Bronchial epithelial cell (primary cell): ENCODE results near the gene RAF1. TPM values are rescaled to one million over a fixed set of nuclear protein-coding genes. Genes with fewer than 3 reads are reported as not detected.
"Not testable (repeated sequence)": the region's sequence is repeated elsewhere in the genome, so short reads cannot be mapped to it uniquely, and the experiment has no call there.

ENCODE experiments used
- DNase-seq: peaks from one replicate; pipeline ENCODE4 v3.0.0-alpha.2; 2010; ENCODE audit warnings: low read depth
- FAIRE-seq: peaks from 2 replicates; lab custom pipeline; 2011; peaks lifted over from hg19 to GRCh38; lab: Jason Lieb, UNC
- H3K27me3 ChIP-seq: 2 replicates; pipeline ENCODE4 v1.5.1; 2011; ENCODE audit warnings: low read length; ENCODE audit not compliant: control insufficient read depth, insufficient read depth
- H3K36me3 ChIP-seq: 2 replicates; pipeline ENCODE4 v1.5.1; 2011; ENCODE audit warnings: low read length; ENCODE audit not compliant: control insufficient read depth, insufficient read depth
- H3K4me3 ChIP-seq: 2 replicates; pipeline ENCODE4 v1.5.1; 2011; ENCODE audit warnings: mild to moderate bottlenecking, low read depth, low read length, control low read depth
- total RNA-seq: library from RNA; depleted of rRNA; stranded (reverse); fragments of >200 nt; gene quantifications from 2 replicates; pipeline ENCODE4 v1.2.1, GENCODE V29; 2014
- TF ChIP-seq, protein P1 (sequence below): IDR thresholded peaks from 2 replicates; pipeline ENCODE4 v1.5.1; 2011; ENCODE audit warnings: mild to moderate bottlenecking, moderate library complexity, low read length, control low read depth, inconsistent platforms; ENCODE audit not compliant: insufficient read depth, severe bottlenecking

RAF1 gene
- total RNA-seq, 1 donor from 2014 or later, result 83.5 TPM

DNA sequence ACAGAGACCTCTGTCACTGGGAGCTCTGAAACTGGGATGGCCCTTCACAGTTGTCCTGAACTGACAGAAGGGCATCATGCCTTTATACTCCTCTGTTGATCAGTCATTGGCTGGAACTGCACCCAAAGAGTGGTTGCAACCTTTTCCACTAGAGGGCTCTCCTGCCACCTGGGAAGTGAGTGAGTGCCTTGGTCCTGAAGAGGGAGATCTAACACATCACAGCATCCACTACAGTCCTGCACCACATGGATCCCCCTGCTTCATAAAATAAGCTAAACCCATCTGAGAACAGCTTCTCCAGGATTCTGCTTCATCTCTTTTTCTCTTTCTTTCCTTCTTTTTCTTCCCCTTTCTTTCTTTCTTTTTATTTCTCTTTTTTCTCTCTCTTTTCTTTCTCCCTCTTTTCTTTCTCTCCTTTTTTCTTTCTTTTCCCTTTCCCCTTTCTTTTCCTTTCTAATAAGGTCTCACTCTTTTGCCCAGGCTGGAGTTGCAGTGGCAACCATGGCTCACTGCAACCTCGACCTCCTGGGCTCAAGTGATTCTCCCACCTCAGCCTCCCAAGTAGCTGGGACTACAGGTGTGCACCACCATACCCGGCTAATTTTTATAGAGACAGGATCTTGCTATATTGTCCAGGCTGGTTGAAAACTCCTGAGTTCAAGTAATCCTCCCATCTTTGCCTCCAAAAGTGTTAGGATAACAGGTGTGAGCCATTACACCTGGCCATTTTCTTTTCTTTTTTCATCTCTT lies 42.8 kb upstream of the RAF1 start:
- Histone ChIP-seq H3K27me3 (no peaks in the 10 kb centered on the region), H3K36me3 (no peaks in the 10 kb centered on the region), H3K4me3 (no peak overlapping the region)
- peak; percentile 7 for FAIRE-seq
- DNase-seq, result peak; percentile 78
- TF ChIP-seq, protein P1, sequence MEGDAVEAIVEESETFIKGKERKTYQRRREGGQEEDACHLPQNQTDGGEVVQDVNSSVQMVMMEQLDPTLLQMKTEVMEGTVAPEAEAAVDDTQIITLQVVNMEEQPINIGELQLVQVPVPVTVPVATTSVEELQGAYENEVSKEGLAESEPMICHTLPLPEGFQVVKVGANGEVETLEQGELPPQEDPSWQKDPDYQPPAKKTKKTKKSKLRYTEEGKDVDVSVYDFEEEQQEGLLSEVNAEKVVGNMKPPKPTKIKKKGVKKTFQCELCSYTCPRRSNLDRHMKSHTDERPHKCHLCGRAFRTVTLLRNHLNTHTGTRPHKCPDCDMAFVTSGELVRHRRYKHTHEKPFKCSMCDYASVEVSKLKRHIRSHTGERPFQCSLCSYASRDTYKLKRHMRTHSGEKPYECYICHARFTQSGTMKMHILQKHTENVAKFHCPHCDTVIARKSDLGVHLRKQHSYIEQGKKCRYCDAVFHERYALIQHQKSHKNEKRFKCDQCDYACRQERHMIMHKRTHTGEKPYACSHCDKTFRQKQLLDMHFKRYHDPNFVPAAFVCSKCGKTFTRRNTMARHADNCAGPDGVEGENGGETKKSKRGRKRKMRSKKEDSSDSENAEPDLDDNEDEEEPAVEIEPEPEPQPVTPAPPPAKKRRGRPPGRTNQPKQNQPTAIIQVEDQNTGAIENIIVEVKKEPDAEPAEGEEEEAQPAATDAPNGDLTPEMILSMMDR, result peak; percentile 89

GRCh38 chr3:12705981-12706380 lies 42.1 kb upstream of the RAF1 start:
- DNase-seq (no peak), FAIRE-seq (no peak)
- TF ChIP-seq, protein P1, result no peak
- no peak overlapping the region for H3K4me3 ChIP-seq
- no peaks in the 10 kb centered on the region for H3K27me3 ChIP-seq
- no peaks in the 10 kb centered on the region for H3K36me3 ChIP-seq

DNA sequence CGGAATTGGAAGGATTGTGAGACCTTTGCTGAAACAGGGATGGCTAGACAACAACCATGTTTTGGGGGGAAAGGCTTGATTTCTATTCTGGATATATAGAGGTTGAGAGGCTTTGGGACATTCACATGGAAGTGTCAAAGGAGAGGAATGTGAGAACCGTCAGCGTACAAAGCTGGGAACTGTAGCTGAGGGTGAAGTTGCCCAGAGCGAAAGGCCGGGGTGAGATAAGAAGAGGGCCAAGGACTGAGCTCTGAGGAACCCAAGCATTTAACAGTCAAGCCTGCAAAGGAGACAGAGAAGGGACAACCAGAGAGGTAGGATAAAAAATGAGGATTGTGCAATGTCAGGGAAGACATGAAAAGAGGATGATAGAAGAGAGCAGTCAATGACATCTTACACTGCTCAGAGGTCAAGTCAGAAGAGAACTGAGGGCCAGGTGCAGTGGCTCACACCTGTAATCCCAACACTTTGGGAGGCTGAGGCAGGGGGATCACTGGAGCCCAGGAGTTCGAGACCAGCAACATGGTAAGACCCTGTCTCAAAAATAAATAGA lies 41.5 kb upstream of the RAF1 start:
- TF ChIP-seq, protein P1, result no peak
- no peak for DNase-seq
- no peaks in the 10 kb centered on the region for H3K27me3 ChIP-seq
- no peak for FAIRE-seq
- H3K4me3 ChIP-seq, result no peak overlapping the region
- H3K36me3 ChIP-seq, result no peaks in the 10 kb centered on the region

DNA sequence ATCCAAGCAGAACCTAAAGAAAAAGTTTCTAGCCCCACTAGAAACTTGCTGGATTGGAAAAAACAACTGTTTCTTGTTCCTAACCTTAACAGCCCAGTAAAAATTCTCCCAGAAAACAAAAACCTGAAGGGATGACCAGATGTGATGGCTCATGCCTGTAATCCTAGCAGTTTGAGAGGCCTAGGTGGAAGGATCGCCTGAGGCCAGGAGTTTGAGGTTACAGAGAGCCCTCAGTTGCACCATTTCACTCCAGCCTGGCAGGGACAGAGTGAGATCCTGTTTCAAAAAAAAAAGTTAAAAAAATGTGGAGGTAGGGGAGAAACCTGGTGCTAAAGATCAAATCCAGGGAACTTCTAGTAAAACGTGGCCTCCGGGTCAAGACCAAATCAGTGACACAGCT lies 38.6 kb upstream of the RAF1 start:
- Histone ChIP-seq H3K27me3 (no peaks in the 10 kb centered on the region), H3K36me3 (no peaks in the 10 kb centered on the region), H3K4me3 (no peak overlapping the region)
- DNase-seq (no peak), FAIRE-seq (no peak)
- TF ChIP-seq, protein P1, result no peak

DNA sequence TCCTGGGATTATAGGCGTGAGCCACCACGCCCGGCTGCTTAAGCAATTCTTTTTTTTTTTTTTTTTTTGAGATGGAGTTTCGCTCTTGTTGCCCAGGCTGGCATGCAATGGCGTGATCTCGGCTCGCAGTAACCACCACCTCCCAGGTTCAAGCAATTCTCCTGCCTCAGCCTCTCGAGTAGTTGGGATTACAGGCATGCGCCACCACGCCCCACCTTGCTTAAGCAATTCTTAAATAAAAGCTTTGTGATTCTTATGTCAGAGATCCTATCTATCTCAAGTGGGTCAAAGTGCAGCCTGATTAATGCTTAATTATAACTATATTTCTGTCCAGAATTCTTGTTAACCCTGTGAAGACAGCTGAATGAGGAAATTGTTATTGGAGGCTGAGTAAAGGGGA lies 37.7 kb upstream of the RAF1 start:
- not testable (repeated sequence) for H3K4me3 ChIP-seq, H3K27me3 ChIP-seq, DNase-seq, FAIRE-seq, H3K36me3 ChIP-seq

DNA sequence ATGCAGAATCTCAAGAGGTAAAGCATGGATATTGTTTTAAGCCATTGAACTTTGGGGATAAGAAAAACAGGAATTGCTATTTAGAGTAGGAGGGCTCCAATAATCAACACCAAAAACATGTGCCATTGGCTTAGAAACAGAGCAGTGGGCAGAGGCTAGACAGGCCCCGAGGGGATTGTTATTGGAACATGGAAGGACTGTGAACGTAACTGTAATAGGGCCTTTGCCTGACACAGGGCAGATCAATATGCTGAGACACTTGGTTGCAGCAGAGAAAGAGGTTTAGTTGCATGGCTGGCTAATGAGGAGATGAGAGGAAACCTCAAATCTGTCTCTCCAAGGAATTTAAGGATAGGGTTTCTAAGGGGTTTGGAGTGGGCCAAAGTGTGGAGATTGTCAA lies 36.9 kb upstream of the RAF1 start:
- no peak for FAIRE-seq
- no peak for DNase-seq
- no peaks in the 10 kb centered on the region for H3K27me3 ChIP-seq
- no peak overlapping the region for H3K4me3 ChIP-seq
- H3K36me3 ChIP-seq, result no peaks in the 10 kb centered on the region
- TF ChIP-seq, protein P1, result no peak
